ENCODE results near the gene ERCC1. TPM values are rescaled to one million over a fixed set of nuclear protein-coding genes. Genes with fewer than 3 reads are reported as not detected.

Gene ERCC1
- polyA plus RNA-seq, 1 of the 3 experiments (the other 2 are of a cell fraction) = 95.3 TPM

GRCh38 chr19:45467115-45467455 lies 43.4 kb upstream of the ERCC1 start:
- H3F3A ChIP-seq (replicated peaks; ENCODE audit: insufficient read depth) = peaks cover 11% of the 10 kb centered on the region
- peak overlapping the region in 1 of 2 experiments; percentile 95; a peak in 3 of 4 replicates for H3K27ac ChIP-seq (ENCODE audit: low read depth in 2 of 2, low read length in 1 of 2)
- H3K4me1 ChIP-seq (ENCODE audit: control insufficient read depth in 1 of 2, insufficient read depth in 2 of 2, low read depth in 1 of 2, low read length in 1 of 2) = peaks cover 0 to 19% of the 10 kb centered on the region in 2 experiments; a peak in 1 of 4 replicates
- no peaks in the 10 kb centered on the region for H3K36me3 ChIP-seq (replicated peaks in 1 of 2; ENCODE audit: control insufficient read depth in 1 of 2, insufficient read depth in 2 of 2, low read length in 1 of 2)
- peak overlapping the region; percentile 57; the same call in 1 of the 2 replicates for H2AFZ ChIP-seq (ENCODE audit: low read depth)
- no peak for TF ChIP-seq ELF1 (IDR thresholded peaks at IDR 0.05)
- no peak for TF ChIP-seq RAD21 (IDR thresholded peaks at IDR 0.05; ENCODE audit: low read length)
- no peak for TF ChIP-seq GABPA (IDR thresholded peaks at IDR 0.05; ENCODE audit: low read depth)
- no peak for TF ChIP-seq EZH2phosphoT487 (IDR thresholded peaks at IDR 0.05; ENCODE audit: borderline replicate concordance, low read depth)
- TF ChIP-seq JUND (IDR thresholded peaks at IDR 0.05) = no peak
- TF ChIP-seq, protein P1, sequence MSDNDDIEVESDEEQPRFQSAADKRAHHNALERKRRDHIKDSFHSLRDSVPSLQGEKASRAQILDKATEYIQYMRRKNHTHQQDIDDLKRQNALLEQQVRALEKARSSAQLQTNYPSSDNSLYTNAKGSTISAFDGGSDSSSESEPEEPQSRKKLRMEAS (IDR thresholded peaks at IDR 0.05; ENCODE audit: low read depth) = no peak
- TF ChIP-seq RXRA (IDR thresholded peaks at IDR 0.05; ENCODE audit: borderline replicate concordance, low read depth) = no peak
- no peak for TF ChIP-seq POLR2AphosphoS5 (IDR thresholded peaks at IDR 0.05; ENCODE audit: low read depth, low read length)
- no peak for TF ChIP-seq SMC3 (IDR thresholded peaks at IDR 0.05; ENCODE audit: low read depth, low read length)
- TF ChIP-seq TCF12 (IDR thresholded peaks at IDR 0.05) = no peak
- TF ChIP-seq REST (IDR thresholded peaks at IDR 0.05; ENCODE audit: low read depth, low read length) = no peak
- no peak for TF ChIP-seq RCOR1 (IDR thresholded peaks at IDR 0.05; ENCODE audit: low read length)
- TF ChIP-seq, protein P2, sequence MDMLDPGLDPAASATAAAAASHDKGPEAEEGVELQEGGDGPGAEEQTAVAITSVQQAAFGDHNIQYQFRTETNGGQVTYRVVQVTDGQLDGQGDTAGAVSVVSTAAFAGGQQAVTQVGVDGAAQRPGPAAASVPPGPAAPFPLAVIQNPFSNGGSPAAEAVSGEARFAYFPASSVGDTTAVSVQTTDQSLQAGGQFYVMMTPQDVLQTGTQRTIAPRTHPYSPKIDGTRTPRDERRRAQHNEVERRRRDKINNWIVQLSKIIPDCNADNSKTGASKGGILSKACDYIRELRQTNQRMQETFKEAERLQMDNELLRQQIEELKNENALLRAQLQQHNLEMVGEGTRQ (IDR thresholded peaks at IDR 0.05; ENCODE audit: borderline replicate concordance, low read depth, low read length) = no peak
- TF ChIP-seq EP300 (IDR thresholded peaks at IDR 0.05; ENCODE audit: borderline replicate concordance in 1 of 2, low read depth in 1 of 2, low read length in 1 of 2) = no peak
- no peak for TF ChIP-seq RFX5 (IDR thresholded peaks at IDR 0.05; ENCODE audit: low read length)
- TF ChIP-seq TAF1 (IDR thresholded peaks at IDR 0.05; ENCODE audit: borderline replicate concordance, low read depth, low read length) = no peak
- no peak for TF ChIP-seq USF1 (IDR thresholded peaks at IDR 0.05; ENCODE audit: borderline replicate concordance, low read depth)
- TF ChIP-seq NFIC (IDR thresholded peaks at IDR 0.05; ENCODE audit: borderline replicate concordance) = no peak
- no peak for TF ChIP-seq SIN3A (IDR thresholded peaks at IDR 0.05; ENCODE audit: borderline replicate concordance, low read depth, low read length)
- no peaks in the 10 kb centered on the region for H3K9me2 ChIP-seq
- H4K20me1 ChIP-seq (ENCODE audit: insufficient read depth) = peaks cover 38% of the 10 kb centered on the region; the same call in 1 of the 2 replicates
- peak overlapping the region; percentile 99 for H3K4me2 ChIP-seq
- H3K4me3 ChIP-seq (ENCODE audit: low read depth in 2 of 2, low read length in 1 of 2) = peak overlapping the region; percentile 56 to 84
- H3K27me3 ChIP-seq (ENCODE audit: insufficient read depth) = no peaks in the 10 kb centered on the region; the same call in 1 of the 2 replicates
- WGBS (ENCODE audit: low lambda C conversion rate) = 3% methylated on average over 11 of the region's 11 CpGs
- DNase-seq = no peak
- H3K9me3 ChIP-seq = no peaks in the 10 kb centered on the region
- ChIA-PET CTCF (interaction anchor here (0.8 to 27.6 kb wide), 6 partner anchors 12 to 167 kb away, joined by 3 to 870 read pairs (median 4); no protein-coding TSS in a partner anchor), POLR2A (interaction anchor here (0.5 to 1.4 kb wide), 7 partner anchors 12 to 179 kb away, joined by 3 to 6 read pairs (median 3); no protein-coding TSS in a partner anchor)
- peak overlapping the region; percentile 97 for H3K9ac ChIP-seq
- no peaks in the 10 kb centered on the region for H3K79me2 ChIP-seq (ENCODE audit: insufficient read depth)

All from SK-N-SH (cell line).